ENCODE data around the gene UQCC2.

UQCC2 gene

DNA sequence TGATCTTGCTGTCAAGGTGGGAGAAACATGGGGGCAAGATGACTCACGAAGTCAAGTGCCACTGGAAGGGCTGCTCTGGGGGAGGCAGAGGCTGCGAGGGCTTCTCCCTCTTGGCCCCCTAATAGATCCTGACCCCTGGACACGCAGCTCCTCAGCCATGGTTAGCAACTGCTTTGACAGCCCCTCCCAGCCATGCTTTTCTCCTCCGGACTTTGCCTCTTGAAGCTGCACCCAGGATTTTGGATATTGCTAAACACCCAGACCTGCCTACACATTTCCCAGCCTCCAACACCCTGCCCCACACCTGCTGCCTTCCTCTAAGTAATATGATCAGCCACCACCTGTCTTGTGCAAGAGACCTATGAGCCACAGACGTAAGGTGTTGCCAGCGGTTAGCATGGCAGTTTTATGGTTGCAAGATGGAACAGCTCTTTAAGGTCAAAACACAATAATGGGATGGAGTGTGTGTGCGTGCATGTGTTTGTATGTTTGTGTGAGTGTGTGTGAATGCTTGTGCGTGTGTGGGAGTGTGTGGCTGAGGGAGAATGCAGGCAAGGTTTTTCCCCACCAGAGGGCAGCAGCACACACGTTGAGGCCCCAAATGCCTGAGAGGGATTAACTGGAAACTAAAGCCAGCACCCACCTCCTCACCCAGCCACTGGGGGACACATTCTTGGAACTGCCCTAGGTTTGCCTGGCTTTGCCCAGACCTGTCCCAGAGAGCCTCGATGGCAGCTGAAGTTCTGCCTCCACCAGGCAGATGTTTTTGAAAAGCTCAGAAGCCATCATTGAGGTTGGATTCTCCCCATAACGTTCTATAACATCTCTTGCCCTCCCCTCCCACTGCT, 32.7 kb upstream of the UQCC2 start:
- peak; percentile 73 to 91 (median 88) for DNase-seq

DNA sequence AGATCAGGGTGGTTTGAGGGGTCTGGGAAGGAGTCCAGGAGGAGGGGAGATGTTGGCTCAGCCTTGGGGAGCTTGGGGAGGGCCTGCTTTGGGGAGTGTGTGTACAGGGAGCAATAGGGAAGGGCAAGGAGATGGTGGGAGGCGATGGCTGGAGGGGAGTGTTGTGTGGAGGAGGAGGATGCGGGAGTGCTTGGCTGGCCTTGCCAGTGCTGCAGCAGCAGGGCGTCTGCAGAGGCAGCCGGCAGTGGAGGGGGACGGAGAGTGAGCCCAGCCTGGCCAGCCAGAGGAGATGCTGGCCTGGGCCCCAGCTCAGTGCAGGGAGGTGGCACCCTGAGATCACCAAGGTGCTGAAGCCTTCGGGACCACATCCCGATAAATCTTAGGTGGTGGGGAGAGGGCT, 31.3 kb upstream of the UQCC2 start:
- peak in 1 of 3 experiments; percentile 34 for DNase-seq

DNA sequence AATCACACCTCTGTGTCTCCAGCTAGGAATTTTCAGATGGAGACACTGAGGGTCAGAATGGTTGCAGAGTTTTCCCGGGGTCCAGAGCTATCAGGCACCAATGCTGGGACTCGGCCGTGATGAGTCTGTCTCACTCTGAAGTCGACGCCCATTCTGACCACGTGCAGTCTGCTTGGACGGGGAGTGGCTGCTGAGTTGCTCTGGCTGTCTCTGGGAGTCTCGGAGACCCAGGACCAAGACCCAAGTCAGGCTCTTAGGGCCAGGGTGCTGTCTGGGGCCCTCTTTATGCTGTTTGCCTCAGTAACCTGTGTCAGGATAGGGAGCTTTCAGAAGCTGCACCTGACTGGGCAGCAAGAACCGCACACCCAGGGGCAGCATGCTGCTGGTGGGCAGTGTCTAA, 30.6 kb upstream of the UQCC2 start:
- peak in 1 of 3 experiments; percentile 31 for DNase-seq

DNA sequence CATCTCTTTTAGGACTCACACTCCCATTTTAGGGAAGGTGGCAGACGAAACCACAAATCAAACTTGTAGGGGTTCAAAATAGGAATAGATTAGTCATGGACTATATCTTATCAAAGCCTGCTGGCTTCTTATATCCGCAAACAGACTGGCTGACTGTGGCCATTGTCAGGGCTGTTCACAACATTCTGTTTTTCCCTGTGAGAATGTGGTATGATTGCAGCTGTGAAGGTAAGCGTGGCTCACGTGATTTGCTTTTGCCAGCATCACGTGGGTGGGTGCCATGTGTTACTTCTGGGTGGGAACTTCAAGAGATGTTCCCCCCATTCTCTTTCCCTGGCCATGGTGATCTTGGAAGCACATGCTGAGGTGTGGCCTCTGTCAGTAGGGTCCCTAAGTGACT, 29.3 kb upstream of the UQCC2 start:
- DNase-seq: no peak

DNA sequence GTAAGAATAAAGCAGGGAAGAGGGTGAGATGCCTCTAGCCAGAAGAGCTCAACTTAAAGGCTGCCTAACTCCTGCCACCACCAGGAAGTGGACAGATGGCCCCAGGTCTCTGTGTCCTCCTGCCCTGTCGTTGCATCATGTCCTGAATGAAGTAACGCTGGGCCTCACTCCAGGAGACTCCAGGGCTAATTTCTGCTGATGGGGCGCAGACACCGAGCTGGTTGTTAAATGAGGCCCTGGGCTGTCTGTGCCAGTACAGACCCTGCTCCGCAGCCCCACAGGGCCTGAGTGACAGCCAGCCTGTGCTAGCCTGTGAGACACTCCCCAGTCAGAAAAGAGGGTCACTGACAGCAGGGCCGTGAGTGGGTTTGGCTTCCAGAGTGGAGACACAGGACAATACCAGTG, 28.7 kb upstream of the UQCC2 start:
- no peak for DNase-seq

DNA sequence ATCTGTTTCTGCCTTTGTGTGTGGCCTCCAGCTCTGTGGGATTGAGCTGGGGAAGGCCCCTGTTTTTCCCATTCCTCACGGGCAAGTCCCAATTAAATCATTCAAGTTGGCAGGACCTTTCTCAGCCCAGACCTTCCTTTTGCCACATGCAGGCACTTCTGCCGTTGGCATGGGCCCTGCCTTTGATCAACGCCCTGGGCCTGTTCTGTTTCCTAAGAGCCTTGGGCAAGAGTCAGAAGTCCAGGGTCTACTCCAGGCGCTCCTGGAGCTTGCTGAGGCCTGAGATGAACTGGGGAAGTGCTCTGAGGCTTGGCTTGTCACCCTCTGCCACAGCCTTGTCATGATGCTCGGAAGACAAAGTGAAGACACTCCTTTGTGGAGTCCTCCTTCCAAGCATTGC, 28.1 kb upstream of the UQCC2 start:
- DNase-seq: no peak

DNA sequence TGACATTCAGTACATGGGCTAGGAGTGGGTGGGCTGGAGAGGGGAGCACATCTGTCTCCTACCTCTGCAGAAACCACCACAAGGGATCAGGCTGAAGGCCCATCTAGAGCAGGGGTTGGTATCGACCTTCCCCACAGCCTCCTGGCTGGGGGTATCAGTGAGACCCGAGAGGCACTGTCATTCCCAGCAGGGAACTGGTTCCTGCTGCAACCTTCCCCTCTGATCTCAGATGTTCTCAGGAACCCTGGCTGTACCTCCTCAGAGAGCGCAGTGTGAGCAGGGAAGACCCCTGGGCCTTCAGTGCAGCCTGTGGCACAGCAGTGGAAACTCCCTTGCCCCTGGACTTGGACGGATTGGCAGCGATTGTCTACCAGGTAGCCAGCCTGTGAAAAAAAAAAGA, 27.4 kb upstream of the UQCC2 start:
- no peak for DNase-seq

DNA sequence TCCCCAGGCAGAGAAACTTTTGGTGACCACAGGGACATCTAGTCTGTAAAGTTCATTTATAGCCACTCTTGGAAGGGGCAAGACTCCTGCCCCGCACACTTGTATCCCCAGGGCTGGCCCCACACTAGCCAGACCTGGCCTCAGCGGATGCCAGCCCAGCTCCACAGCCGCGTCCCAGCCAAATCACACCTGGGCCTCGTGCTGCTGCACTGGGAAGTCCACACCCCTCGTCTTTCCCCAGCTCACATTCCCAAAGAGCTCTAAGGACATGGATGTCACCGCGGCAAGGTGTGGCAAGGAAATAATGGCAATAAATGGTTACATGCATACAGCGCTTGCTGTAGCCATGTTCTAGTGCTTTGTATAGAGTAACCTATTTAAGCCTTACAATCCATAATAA, 26.7 kb upstream of the UQCC2 start:
- DNase-seq: no peak

DNA sequence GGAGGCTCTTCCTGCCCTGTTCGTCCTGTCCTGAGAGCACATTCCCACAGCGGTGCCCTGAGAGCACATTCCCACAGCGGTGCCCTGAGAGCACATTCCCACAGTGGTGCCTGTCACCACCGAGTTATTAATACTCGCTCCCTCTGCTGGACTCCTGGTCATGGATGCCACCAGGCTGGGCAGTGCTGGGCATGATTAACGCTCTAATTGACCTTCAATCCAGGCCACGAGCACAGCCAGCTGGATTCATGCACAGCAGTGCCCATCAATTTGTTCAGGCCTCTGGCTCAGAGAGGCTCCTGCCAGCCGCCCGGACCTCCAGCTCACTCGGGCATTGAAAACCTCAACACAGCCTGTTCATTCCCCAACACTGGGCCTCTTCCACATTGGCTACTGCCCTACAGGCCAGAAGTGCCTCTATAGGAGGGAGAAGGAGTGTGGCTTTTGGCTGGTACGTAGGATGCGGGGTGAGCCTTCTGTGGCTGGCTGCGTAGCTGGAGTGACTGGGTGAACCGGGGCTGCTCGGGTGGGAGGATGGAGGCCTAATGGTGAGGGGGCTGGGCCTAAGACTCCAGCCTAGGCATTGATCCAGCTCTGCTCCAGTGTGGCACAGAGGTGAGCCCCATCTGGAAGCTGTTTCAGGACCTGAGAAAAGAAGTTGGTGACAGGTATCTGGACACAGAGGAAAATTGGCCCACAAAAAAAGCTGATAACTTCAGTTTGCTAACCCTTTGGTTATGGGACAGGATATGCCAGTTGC, 25.9 kb upstream of the UQCC2 start:
- DNase-seq: no peak

DNA sequence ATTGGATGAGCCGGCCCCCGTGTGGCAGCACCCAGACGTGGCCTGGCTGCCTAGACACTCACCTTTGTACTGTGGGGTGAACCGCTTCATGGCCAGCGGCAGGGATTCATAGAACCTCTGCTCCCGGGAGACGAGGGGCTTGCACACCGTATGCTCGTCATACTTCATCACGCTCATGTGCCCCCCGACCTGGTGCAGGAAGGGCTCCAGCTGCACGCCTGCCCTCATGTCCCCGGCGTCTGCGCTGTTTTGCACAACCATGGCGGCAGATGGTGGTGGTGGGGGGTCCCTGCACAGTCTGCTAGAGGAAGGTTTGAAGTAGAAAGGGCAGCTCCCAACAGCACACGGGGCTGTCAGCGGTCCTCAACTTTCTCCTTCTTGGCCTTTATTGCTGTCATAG, 23.7 kb upstream of the UQCC2 start:
- DNase-seq: no peak

DNA sequence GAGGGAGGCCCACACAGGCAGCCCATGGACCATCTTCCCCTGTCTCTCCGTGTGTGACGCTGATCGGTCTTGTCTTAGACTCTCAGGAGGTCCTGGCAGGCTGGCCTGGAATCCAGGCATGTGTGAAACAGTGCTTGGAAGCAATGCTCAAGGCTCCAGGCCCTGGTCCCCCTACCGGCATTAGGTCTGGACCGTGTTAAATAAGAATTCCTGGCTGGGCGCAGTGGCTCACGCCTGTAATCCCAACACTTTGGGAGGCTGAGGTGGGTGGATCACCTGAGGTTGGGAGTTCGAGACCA, 22.2 kb upstream of the UQCC2 start:
- no peak for DNase-seq

DNA sequence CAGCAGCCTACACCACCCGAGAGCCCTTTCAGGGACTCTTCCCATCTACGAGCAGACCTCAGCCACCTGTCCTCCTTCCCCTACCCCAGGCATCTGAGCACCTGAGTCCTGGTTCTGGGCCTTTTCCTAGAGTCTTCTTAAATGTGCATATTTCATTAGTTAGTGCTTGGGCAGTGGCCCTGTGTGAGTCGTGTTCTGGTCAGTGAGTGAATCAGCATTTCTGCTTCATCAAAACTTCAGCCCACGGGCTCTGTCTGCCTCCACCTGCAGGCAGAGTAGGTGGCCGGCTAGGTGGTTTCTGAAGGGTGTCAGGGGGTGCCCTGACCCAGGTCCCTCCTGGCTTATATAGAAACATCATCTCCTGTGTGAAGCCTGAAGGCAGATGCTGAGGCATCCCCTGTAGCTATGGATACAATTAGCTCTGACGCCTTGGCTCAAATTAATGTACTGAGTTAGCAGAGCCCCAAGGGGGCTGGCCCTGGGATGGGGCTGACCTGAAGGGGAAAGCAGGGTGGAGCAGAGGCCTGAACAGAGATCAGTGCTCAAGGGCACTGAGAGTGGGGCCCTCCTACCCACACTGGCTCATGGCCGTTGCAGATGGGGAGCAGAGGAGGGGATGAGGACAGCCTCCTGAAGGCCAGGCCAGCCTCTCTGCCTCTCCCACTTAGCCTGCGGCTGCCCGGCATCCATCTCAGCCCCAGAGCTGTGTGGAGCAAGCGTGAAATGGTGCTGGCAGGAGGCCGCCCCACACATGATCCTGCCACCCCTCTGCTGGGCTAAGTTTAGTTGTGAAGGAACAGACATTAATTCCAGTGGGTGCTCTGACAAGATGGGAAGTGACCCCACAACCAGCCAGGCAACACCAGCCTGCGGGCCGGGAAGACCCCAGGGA, 21.6 kb upstream of the UQCC2 start:
- no peak for DNase-seq

DNA sequence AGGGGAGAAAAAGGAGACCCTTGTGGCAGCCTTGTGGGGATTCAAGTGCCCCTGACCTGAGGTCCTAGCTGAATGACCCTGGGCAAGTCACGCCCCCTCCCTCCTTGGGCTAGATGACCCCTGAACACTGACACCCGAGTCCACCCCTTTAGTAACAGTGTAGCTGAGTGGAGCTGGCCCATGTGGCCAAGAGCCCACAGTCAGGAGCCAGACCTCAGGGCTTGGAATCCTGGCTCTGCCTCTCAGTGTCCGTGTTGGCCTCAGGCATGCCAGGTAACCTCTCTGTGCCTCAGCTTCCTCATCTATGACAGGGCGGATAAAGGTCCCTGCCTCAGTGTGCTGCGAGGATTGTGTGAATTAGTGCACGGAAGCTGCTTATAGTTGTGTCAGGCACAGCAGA, 20.9 kb upstream of the UQCC2 start:
- DNase-seq: no peak

DNA sequence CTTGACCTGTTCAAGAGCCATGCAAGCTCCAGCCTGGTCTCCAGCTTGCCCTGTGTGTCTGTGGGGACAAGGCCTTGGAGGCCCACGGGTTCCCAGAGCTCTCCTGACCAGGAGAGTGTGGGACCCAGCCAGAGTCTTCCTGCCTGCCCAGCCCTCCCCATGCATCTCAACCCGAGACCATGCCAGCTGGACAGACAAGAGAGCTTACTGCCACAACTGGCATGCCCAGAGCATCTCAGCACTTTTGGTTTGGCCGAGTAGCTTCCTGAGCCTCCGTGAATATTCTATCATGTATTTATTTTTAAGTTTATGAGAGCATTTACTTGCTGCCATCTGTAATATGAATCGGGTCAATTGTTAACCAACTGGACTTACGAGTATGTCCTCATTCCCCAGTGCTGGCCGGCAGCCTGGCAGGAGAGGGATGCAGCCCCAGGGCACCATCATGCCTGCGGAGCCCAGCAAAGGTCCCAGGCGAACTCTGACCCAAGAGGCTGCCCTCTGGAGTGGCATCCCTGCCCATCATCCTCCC, 20.3 kb upstream of the UQCC2 start:
- no peak for DNase-seq

DNA sequence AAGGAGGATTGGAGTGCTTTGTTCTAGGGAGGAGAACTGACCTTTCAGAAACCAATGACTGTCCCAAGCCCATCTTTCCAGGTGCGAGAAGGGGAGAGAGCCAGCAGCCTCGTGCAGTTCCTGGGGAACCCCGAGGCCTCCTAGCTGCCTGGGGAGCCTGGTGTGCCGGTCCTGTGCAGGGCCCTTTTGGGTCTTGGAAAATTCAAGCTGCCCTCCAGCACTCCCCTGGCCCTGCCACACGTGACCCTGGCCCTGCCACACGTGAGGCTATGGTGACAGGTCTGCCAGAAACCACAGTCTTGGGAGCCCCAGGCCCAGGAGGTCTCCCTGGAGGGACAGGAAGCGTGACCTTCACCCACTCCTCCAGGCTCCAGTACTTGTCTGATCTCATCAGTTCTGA, 19.5 kb upstream of the UQCC2 start:
- no peak for DNase-seq

DNA sequence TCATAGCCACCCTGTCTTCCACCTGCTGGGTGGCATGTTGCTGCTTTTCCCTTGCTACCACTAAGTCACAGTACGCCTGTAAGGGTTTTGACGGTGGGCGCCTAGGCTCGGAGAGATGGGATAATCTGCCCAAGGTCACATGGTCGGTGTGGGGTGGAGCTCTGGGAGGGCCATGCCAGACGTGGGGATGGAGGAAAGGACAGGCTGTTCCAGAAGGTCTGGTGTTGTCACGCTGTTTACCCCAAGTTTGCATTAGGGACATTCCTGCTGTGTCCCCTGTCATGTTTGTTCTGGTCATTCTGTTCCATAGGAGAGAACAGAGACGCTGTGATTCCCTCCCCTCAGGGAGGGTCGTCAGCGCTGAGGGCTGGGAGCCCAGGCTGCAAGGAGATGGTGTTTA, 19.1 kb upstream of the UQCC2 start:
- no peak for DNase-seq

DNA sequence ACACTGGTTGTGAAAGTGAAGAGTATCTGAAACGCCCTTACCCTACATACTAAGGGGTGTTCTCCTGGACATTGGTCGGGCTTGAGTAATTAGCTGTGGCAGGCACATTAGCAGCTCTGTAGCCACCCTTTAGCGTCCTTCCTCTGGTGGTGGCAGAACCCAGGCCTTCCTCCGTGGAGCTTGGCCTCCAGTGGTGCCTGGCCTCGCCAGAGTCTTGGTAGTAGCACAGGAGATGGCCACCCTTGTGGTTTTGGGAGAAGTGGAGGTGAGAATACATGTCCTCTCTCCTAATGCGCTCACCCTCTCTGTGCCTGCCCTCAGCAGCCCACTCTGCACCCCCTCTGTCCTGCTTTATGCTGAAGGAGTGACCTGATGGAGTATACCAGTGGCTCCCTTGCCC, 17.6 kb upstream of the UQCC2 start:
- DNase-seq: no peak

DNA sequence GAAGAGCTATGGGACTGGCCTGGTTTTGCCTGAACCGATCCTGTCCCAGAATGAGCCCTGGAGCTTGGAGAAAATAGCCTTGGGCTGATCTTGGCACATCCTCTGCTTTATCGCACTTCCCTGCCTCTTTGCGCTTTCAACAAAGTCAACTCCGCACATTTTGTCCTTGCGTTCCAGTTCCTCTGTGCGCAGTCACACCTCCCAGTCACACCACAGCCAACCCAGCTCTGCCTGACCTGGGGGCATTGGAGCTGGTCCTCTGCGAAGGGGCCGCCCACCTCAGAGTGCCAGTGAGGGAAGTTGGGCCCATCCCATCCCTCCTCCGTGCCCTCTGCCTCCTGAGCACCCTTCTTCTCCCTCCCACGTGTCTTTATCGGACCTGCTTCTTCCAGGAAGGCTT, 16.9 kb upstream of the UQCC2 start:
- DNase-seq: no peak

DNA sequence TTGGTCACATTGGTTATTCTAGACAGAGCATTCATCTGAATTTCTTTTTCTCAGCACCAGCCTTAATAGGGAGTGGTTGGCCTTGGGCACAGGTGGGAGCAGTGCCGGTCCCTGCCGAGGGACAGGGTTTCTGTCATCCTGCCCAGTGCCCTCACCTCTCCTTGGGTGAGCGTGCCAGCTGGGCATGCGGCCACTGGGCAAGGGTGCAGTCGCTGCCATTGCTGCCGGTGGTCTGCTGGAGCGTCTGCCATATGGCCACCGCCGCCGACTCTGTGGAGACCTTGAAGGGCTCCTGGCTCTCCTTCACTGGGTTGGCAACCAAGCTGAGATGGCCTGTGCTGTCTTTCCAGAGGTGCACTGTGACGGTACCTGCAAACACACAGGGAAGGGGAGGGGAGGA, 16.4 kb upstream of the UQCC2 start:
- no peak for DNase-seq

DNA sequence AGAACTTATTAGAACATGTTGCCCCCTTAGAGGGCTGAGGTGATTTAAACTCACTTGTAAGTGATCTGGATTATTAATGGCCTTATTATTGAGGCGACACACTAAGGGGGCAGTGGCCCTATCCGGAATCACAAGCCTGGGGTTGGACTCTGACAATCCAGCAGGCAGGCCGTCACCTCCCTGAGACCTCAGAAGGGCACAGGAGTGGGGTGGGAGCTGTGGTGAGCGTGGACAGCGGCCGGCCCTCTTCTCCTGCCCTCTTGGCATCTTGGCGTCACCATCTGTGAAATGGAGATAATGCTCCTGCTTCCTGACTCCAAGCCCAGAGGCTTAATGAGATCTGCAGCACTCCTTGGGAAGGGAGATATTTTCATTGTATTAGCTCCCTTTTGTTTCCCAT, 15.6 kb upstream of the UQCC2 start:
- DNase-seq: peak in 1 of 3 experiments; percentile 31

DNA sequence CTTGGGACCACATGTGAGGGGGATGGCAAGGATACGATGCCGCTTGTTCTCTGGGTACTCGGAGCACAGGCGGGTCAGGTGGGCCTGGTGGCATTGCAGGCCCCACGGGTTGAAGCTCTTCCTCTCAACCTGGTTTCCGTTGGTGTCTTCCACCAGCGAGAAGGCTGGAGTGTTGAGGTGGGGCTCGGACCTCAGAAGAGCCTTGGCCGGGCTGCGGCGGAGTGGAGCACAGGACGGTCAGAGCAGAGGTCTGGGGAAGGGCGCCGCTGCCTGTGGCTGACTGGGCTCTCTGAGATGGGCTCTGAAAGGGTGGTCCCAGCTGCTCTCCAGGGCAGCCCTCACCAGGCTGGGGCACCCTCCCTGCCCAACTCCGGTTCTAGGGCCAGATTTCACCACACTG, 15.2 kb upstream of the UQCC2 start:
- no peak for DNase-seq

DNA sequence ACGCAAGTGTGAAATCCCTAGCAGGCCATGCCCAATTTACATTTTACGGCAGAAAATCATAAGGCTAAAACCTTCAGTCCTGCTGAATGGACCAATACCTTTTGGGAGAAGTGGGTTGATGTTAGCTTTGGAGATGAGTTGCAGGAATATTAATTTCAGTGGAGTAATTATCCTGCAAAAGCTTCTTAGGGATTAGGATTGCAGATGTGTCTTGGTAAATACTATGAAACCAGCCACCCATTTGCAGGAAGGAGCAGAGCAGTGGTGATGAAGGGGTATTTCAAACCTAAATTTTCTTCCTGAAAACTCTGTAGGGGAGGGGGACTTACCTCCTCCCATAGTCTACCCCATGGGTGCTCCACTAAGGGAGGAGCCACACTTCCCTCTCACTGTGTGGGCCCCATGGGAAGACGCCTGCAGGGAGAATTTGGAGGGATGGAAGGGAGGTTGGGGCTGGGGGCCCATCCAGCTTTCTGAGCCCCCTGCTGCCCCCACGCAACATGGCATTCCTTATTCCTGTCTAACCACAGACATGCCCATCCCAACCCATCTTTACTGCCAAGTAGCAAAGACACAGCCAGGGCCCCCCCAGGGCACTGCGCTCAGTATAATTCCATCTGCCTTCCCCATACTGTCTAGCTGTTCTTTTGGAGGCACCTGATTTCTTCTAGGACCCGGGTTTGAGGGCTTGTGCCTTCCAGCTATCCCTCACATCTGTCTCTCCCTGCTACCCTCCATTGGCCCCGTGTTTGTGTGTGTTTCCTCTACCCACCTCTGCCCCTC, 14.6 kb upstream of the UQCC2 start:
- DNase-seq: no peak

DNA sequence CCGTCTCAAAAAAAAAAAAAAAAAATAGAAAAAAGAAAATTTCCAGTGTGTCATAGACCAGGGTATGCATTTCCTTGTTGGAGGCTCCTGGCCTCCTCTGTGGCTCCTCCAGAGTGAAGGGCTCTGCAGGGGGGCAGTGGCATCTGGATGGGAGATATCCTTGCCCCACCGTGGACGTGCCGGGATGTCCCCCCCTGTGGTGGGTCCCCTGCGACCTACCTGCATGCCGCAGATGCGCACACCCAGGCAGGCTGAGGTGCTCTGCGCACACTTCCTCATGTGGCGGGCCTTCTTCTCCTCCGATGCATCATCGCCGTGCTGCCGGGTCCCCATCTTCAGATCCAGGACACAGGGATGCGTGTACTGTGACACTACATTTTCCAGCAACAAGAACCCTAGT, 13.7 kb upstream of the UQCC2 start:
- DNase-seq: no peak

All from NCI-H1417 (cell line).